Measurements from ENCODE around the gene NAA40.
A peak's percentile ranks its signal among the peaks of the same experiment; 100 is the strongest.

Gene NAA40

DNA sequence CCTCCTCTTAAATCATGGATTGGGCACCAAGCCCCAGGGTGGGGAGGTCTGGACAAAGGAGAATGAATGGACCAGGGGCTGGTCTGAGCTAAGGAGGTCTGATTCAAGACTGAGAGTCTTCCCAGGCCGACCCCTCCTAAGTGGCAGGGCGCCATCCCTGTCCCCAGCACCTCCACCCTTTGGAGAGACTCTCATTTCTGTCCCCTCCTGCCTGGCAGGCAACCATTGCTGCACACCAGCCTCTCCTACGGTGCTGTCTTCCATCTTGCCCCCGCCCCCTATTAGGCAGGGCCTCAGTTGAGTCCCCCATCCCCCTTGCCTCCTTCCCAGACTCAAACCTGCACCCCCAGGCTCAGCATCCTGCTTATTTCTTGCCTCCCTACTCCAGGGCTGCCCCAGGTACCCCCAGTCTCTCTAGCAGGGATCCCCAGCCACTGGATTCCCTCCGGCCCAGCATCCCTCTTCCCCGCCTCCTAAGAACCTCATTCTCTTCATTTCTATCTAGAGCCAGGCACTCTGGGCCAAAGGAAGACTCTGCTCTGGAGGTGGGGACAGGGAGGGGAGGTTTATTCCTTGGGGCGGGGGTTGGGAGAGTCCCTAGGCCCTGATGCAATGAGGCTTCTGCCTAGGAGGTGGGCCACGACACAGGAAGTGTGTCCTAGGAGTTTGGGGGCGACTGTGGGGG lies 20.2 kb upstream of the NAA40 start:
- no peak for TF ChIP-seq PAX5 (IDR thresholded peaks at IDR 0.05; ENCODE audit: insufficient read depth, low read length, severe bottlenecking)
- TF ChIP-seq POU2F2 (IDR thresholded peaks at IDR 0.05; ENCODE audit: low read depth, low read length) = no peak
- no peak for TF ChIP-seq POLR2AphosphoS5 (IDR thresholded peaks at IDR 0.05; ENCODE audit: low read depth, low read length)
- no peak for TF ChIP-seq POLR2A (IDR thresholded peaks at IDR 0.05; ENCODE audit: low read depth, low read length)
- TF ChIP-seq TAF1 (IDR thresholded peaks at IDR 0.05; ENCODE audit: low read depth, low read length) = no peak
- TF ChIP-seq SPI1 (IDR thresholded peaks at IDR 0.05; ENCODE audit: low read depth, low read length) = no peak
- DNase-seq (ENCODE audit: insufficient read length, low spot score) (no peak), FAIRE-seq (no peak)

DNA sequence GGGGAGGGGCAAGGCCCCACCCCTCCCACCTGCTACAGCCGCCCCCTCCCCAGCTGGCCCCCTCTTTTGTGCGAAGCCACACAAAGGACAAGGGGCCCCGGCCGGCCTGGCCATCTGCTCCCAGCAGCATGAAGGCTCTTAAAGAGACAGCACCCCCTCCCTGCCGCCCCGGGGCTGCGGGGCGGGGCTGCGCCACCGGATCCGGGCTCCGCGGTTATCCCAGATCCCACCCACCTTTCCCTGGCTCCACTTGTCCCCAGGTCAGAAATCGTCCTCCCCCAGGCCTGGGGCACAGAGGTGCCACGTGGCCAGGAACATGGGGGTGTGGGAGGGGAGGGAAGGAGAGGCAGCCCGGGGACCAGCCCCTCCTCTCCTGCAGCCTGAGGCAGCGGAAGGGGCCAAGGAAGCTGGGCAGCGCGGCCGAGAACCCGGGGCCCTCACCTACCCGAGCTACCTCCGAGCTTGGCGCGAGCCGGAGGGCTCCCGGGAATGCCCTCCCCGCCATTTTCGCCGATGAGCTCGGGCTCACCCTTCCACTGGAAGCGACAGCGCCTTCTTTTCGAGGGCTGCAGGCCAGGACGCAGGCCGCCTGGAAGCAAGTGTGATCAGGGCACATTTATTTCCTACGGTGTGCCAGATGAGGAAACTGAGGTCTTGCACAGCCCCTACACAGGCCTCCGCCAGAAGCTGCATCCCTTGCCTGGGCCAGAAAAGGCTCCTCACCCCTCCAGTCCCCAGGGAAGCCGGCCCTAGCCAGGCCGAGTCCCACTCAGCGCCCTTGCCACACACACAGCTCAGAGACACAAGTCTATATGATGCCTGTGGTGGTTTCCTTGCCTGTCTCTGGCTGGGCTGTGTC lies 19.3 kb upstream of the NAA40 start:
- DNase-seq (ENCODE audit: insufficient read length, low spot score) (no peak), FAIRE-seq (no peak)
- TF ChIP-seq POLR2A (IDR thresholded peaks at IDR 0.05; ENCODE audit: low read depth, low read length) (no peak), SPI1 (IDR thresholded peaks at IDR 0.05; ENCODE audit: low read depth, low read length) (no peak), POLR2AphosphoS5 (IDR thresholded peaks at IDR 0.05; ENCODE audit: low read depth, low read length) (no peak), TAF1 (IDR thresholded peaks at IDR 0.05; ENCODE audit: low read depth, low read length) (no peak), POU2F2 (IDR thresholded peaks at IDR 0.05; ENCODE audit: low read depth, low read length) (no peak), PAX5 (IDR thresholded peaks at IDR 0.05; ENCODE audit: insufficient read depth, low read length, severe bottlenecking) (no peak)

GRCh38 chr11:63920126-63920938 lies 18.5 kb upstream of the NAA40 start:
- FAIRE-seq (no peak), DNase-seq (ENCODE audit: insufficient read length, low spot score) (no peak)
- TF ChIP-seq POU2F2 (IDR thresholded peaks at IDR 0.05; ENCODE audit: low read depth, low read length) (no peak), SPI1 (IDR thresholded peaks at IDR 0.05; ENCODE audit: low read depth, low read length) (no peak), POLR2AphosphoS5 (IDR thresholded peaks at IDR 0.05; ENCODE audit: low read depth, low read length) (no peak), TAF1 (IDR thresholded peaks at IDR 0.05; ENCODE audit: low read depth, low read length) (no peak), PAX5 (IDR thresholded peaks at IDR 0.05; ENCODE audit: insufficient read depth, low read length, severe bottlenecking) (no peak), POLR2A (IDR thresholded peaks at IDR 0.05; ENCODE audit: low read depth, low read length) (no peak)

DNA sequence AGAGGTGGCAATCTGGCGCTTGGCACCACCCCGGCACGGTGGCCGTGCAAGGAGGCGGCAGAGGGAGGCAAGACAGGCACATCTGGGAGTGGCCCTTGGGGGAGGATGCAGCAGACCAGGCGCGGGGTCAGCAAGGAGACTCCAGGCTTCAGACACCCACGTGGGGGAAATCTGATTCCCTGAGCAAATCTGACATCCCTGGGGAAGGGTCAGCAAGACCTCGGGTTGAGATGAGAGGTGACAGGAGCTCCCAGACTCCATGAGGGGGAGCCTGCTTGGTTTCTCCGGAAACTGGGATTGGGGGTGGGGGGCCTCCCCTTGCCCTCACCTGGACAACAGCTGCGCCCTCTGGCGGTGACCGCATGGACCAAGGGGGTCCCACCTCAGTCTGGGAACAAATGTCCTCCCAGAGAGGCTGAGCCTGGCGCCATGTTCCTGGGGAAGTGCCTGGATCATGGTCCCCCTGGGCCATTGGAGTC lies 17.8 kb upstream of the NAA40 start:
- TF ChIP-seq PAX5 (IDR thresholded peaks at IDR 0.05; ENCODE audit: insufficient read depth, low read length, severe bottlenecking) = no peak
- no peak for TF ChIP-seq POLR2AphosphoS5 (IDR thresholded peaks at IDR 0.05; ENCODE audit: low read depth, low read length)
- TF ChIP-seq TAF1 (IDR thresholded peaks at IDR 0.05; ENCODE audit: low read depth, low read length) = no peak
- TF ChIP-seq POLR2A (IDR thresholded peaks at IDR 0.05; ENCODE audit: low read depth, low read length) = no peak
- TF ChIP-seq POU2F2 (IDR thresholded peaks at IDR 0.05; ENCODE audit: low read depth, low read length) = no peak
- TF ChIP-seq SPI1 (IDR thresholded peaks at IDR 0.05; ENCODE audit: low read depth, low read length) = no peak
- no peak for DNase-seq (ENCODE audit: insufficient read length, low spot score)
- FAIRE-seq = peak; percentile 50

DNA sequence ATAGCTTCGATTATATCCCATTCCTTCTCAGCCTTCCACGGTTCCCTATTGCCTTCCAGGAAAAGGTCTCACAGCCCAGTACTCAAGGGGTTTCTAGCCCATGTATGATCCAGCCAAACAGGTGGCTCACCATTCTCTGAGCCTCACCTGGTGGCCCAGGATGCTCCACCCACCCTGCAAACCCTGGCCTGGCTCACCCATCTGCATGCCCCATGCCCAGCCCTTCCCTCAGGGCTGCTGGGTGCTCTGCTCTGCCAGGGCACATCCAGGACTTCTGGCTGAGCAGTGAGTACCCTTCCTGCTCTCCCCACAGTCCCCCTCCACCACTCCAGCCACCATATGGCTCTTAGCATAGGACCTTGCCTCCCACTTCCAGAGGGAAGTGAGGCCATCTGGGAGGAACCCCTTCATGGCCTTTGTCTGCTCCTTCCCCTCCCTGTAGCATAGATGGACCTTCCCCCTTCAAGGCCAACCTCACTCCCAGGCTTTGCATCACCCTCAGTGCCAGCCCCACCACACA lies 16.1 kb upstream of the NAA40 start:
- DNase-seq (ENCODE audit: insufficient read length, low spot score) = no peak
- TF ChIP-seq POLR2A (IDR thresholded peaks at IDR 0.05; ENCODE audit: low read depth, low read length) (no peak), TAF1 (IDR thresholded peaks at IDR 0.05; ENCODE audit: low read depth, low read length) (no peak), SPI1 (IDR thresholded peaks at IDR 0.05; ENCODE audit: low read depth, low read length) (no peak), POU2F2 (IDR thresholded peaks at IDR 0.05; ENCODE audit: low read depth, low read length) (no peak), PAX5 (IDR thresholded peaks at IDR 0.05; ENCODE audit: insufficient read depth, low read length, severe bottlenecking) (no peak), POLR2AphosphoS5 (IDR thresholded peaks at IDR 0.05; ENCODE audit: low read depth, low read length) (no peak)
- FAIRE-seq = no peak

GRCh38 chr11:63923319-63923718 lies 15.5 kb upstream of the NAA40 start:
- FAIRE-seq (no peak), DNase-seq (ENCODE audit: insufficient read length, low spot score) (no peak)
- no peak for TF ChIP-seq POLR2AphosphoS5 (IDR thresholded peaks at IDR 0.05; ENCODE audit: low read depth, low read length)
- TF ChIP-seq POLR2A (IDR thresholded peaks at IDR 0.05; ENCODE audit: low read depth, low read length) = no peak
- TF ChIP-seq TAF1 (IDR thresholded peaks at IDR 0.05; ENCODE audit: low read depth, low read length) = no peak
- TF ChIP-seq PAX5 (IDR thresholded peaks at IDR 0.05; ENCODE audit: insufficient read depth, low read length, severe bottlenecking) = no peak
- no peak for TF ChIP-seq POU2F2 (IDR thresholded peaks at IDR 0.05; ENCODE audit: low read depth, low read length)
- TF ChIP-seq SPI1 (IDR thresholded peaks at IDR 0.05; ENCODE audit: low read depth, low read length) = no peak

DNA sequence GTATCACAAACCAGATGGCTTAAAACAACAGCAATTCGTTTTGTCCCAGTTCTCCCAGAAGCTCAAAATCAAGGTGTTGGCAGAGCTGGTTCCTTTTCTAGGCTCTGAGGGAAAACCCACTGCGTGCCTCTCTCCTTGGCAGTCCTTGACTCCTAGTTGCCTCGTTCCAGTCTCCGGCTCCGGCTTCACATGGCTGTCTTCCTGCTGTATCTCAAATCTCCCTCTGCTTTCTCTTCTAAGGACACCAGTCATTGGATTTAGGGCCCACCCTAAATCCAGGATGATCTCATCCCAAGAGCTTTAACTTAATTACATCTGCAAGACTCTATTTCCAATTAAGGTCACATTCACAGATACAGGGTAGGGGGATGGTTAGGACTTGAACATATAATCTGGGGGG lies 9.2 kb upstream of the NAA40 start:
- DNase-seq (ENCODE audit: insufficient read length, low spot score) (no peak), FAIRE-seq (no peak)
- no peak for TF ChIP-seq PAX5 (IDR thresholded peaks at IDR 0.05; ENCODE audit: insufficient read depth, low read length, severe bottlenecking)
- no peak for TF ChIP-seq TAF1 (IDR thresholded peaks at IDR 0.05; ENCODE audit: low read depth, low read length)
- TF ChIP-seq POLR2A (IDR thresholded peaks at IDR 0.05; ENCODE audit: low read depth, low read length) = no peak
- TF ChIP-seq POU2F2 (IDR thresholded peaks at IDR 0.05; ENCODE audit: low read depth, low read length) = no peak
- no peak for TF ChIP-seq POLR2AphosphoS5 (IDR thresholded peaks at IDR 0.05; ENCODE audit: low read depth, low read length)
- TF ChIP-seq SPI1 (IDR thresholded peaks at IDR 0.05; ENCODE audit: low read depth, low read length) = no peak

DNA sequence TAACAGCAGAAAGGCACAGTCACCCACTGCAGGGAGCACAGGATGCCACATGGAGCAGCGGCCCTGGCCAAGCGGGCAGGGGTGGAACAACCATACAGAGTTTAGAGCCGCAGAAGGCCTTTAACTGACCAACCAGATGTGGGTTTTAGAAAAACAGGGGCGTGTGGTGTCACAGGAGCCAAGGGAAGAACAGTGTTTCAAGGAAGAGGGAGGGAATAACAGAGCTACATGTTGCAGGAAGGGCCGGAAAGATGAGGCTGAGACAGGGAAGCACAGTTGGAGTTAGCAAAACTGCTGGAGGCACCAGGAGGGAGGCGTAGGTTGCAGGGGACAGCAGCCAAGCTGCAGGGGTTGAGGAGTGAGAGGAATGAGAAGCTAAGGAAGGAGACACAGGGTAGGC lies 7.8 kb upstream of the NAA40 start:
- DNase-seq (ENCODE audit: insufficient read length, low spot score) (no peak), FAIRE-seq (no peak)
- TF ChIP-seq SPI1 (IDR thresholded peaks at IDR 0.05; ENCODE audit: low read depth, low read length) (no peak), POLR2A (IDR thresholded peaks at IDR 0.05; ENCODE audit: low read depth, low read length) (no peak), TAF1 (IDR thresholded peaks at IDR 0.05; ENCODE audit: low read depth, low read length) (no peak), PAX5 (IDR thresholded peaks at IDR 0.05; ENCODE audit: insufficient read depth, low read length, severe bottlenecking) (no peak), POU2F2 (IDR thresholded peaks at IDR 0.05; ENCODE audit: low read depth, low read length) (no peak), POLR2AphosphoS5 (IDR thresholded peaks at IDR 0.05; ENCODE audit: low read depth, low read length) (no peak)
